Uterus (tissue), 2 donors: ENCODE data around the gene NCOR1.

Experiments
- POLR2A ChIP-seq, 2 donors: fragments of 450-650 bp; IDR thresholded peaks; one replicate each; pipeline ENCODE4 v1.6.1; 2016; ENCODE audit warnings: antibody characterized with exemption in 2 of 2, mild to moderate bottlenecking in 1 of 2, moderate library complexity in 1 of 2
- TF ChIP-seq, protein P1 (sequence below), 4 experiments: fragments of 200-600 bp in 2 of 4; fragments of 450-650 bp in 2 of 4; sonication (generic) in 2 of 4; IDR thresholded peaks; one replicate each; pipeline ENCODE4 v1.5.1; 2016 to 2019; ENCODE audit warnings: antibody characterized with exemption in 4 of 4, mild to moderate bottlenecking in 2 of 4, moderate library complexity in 1 of 4

DNA sequence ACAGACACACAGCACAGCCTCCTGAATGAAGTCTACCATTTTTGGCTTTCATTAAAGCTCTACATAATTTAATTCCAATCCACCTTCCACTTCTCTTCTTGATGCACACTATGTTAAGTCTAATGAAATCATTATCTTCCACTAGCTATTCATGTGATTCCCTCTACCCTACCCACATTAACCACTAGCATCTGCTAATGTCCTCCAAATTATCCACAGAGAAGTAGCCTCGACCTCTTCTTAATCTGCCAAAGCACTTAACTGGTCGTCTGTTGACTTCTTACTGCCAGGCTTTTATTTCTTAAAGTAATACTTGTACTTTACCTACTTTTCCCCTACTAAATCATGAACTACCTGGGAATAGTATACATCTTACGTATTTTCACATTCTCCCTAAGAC, 91.8 kb downstream of the NCOR1 start:
- TF ChIP-seq, protein P1, sequence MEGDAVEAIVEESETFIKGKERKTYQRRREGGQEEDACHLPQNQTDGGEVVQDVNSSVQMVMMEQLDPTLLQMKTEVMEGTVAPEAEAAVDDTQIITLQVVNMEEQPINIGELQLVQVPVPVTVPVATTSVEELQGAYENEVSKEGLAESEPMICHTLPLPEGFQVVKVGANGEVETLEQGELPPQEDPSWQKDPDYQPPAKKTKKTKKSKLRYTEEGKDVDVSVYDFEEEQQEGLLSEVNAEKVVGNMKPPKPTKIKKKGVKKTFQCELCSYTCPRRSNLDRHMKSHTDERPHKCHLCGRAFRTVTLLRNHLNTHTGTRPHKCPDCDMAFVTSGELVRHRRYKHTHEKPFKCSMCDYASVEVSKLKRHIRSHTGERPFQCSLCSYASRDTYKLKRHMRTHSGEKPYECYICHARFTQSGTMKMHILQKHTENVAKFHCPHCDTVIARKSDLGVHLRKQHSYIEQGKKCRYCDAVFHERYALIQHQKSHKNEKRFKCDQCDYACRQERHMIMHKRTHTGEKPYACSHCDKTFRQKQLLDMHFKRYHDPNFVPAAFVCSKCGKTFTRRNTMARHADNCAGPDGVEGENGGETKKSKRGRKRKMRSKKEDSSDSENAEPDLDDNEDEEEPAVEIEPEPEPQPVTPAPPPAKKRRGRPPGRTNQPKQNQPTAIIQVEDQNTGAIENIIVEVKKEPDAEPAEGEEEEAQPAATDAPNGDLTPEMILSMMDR (IDR thresholded peaks at IDR 0.05), result no peak
- TF ChIP-seq POLR2A (IDR thresholded peaks at IDR 0.05), result no peak
